ENCODE data around the gene ZSCAN10. TPM values are rescaled to one million over a fixed set of nuclear protein-coding genes. Genes with fewer than 3 reads are reported as not detected.

ZSCAN10 gene
- total RNA-seq, 1 donor from 2014 or later, result not detected

GRCh38 chr16:3051494-3051893, 47.6 kb downstream of the ZSCAN10 start:
- DNase-seq (ENCODE audit: low read depth), result no peak
- Histone ChIP-seq H3K27me3 (ENCODE audit: control insufficient read depth, insufficient read depth, low read length) (peaks cover 28% of the 10 kb centered on the region), H3K4me3 (ENCODE audit: low read depth, low read length) (no peak overlapping the region), H3K36me3 (ENCODE audit: control insufficient read depth, insufficient read depth, low read length) (peaks cover 1% of the 10 kb centered on the region)
- TF ChIP-seq, protein P1, sequence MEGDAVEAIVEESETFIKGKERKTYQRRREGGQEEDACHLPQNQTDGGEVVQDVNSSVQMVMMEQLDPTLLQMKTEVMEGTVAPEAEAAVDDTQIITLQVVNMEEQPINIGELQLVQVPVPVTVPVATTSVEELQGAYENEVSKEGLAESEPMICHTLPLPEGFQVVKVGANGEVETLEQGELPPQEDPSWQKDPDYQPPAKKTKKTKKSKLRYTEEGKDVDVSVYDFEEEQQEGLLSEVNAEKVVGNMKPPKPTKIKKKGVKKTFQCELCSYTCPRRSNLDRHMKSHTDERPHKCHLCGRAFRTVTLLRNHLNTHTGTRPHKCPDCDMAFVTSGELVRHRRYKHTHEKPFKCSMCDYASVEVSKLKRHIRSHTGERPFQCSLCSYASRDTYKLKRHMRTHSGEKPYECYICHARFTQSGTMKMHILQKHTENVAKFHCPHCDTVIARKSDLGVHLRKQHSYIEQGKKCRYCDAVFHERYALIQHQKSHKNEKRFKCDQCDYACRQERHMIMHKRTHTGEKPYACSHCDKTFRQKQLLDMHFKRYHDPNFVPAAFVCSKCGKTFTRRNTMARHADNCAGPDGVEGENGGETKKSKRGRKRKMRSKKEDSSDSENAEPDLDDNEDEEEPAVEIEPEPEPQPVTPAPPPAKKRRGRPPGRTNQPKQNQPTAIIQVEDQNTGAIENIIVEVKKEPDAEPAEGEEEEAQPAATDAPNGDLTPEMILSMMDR (IDR thresholded peaks at IDR 0.05; ENCODE audit: insufficient read depth, low read length, poor library complexity, severe bottlenecking), result no peak

- Histone ChIP-seq H3K4me3 (ENCODE audit: low read depth, low read length) (no peak overlapping the region), H3K27me3 (ENCODE audit: control insufficient read depth, insufficient read depth, low read length) (peaks cover 33% of the 10 kb centered on the region), H3K36me3 (ENCODE audit: control insufficient read depth, insufficient read depth, low read length) (peaks cover 1% of the 10 kb centered on the region)
- no peak for DNase-seq (ENCODE audit: low read depth)
- TF ChIP-seq, protein P1 (IDR thresholded peaks at IDR 0.05; ENCODE audit: insufficient read depth, low read length, poor library complexity, severe bottlenecking), result no peak
Observed at GRCh38 chr16:3051009-3051408, 48.1 kb downstream of the ZSCAN10 start.

- TF ChIP-seq, protein P1 (IDR thresholded peaks at IDR 0.05; ENCODE audit: insufficient read depth, low read length, poor library complexity, severe bottlenecking), result no peak
- peaks cover 1% of the 10 kb centered on the region for H3K36me3 ChIP-seq (ENCODE audit: control insufficient read depth, insufficient read depth, low read length)
- H3K27me3 ChIP-seq (ENCODE audit: control insufficient read depth, insufficient read depth, low read length), result peaks cover 38% of the 10 kb centered on the region
- no peak overlapping the region for H3K4me3 ChIP-seq (ENCODE audit: low read depth, low read length)
- no peak for DNase-seq (ENCODE audit: low read depth)
Observed at GRCh38 chr16:3050487-3050886, 48.6 kb downstream of the ZSCAN10 start.

- Histone ChIP-seq H3K27me3 (ENCODE audit: control insufficient read depth, insufficient read depth, low read length) (peaks cover 41% of the 10 kb centered on the region), H3K36me3 (ENCODE audit: control insufficient read depth, insufficient read depth, low read length) (no peaks in the 10 kb centered on the region), H3K4me3 (ENCODE audit: low read depth, low read length) (no peak overlapping the region)
- TF ChIP-seq, protein P1 (IDR thresholded peaks at IDR 0.05; ENCODE audit: insufficient read depth, low read length, poor library complexity, severe bottlenecking), result no peak
- DNase-seq (ENCODE audit: low read depth), result no peak
Observed at GRCh38 chr16:3049921-3050481, 49.1 kb downstream of the ZSCAN10 start.

GRCh38 chr16:3047387-3047720, 51.7 kb downstream of the ZSCAN10 start:
- DNase-seq (ENCODE audit: low read depth), result no peak
- Histone ChIP-seq H3K36me3 (ENCODE audit: control insufficient read depth, insufficient read depth, low read length) (no peaks in the 10 kb centered on the region), H3K4me3 (ENCODE audit: low read depth, low read length) (no peak overlapping the region), H3K27me3 (ENCODE audit: control insufficient read depth, insufficient read depth, low read length) (peaks cover 46% of the 10 kb centered on the region)
- TF ChIP-seq, protein P1 (IDR thresholded peaks at IDR 0.05; ENCODE audit: insufficient read depth, low read length, poor library complexity, severe bottlenecking), result no peak

Data from kidney epithelial cell (primary cell).